GM13977 (cell line): ENCODE data around the gene CRX.

ENCODE experiments used
- DNase-seq: peaks from one replicate; pipeline ENCODE4 v3.0.0; 2012; ENCODE audit warnings: low spot score
- CTCF ChIP-seq: IDR thresholded peaks from 2 replicates; pipeline ENCODE4 v1.5.1; 2012; ENCODE audit warnings: mild to moderate bottlenecking, control low read depth; ENCODE audit not compliant: insufficient read depth; ENCODE audit errors: extremely low read depth, missing control alignments
- in situ Hi-C: fragments of 300-500 bp; cut with MboI; formaldehyde crosslinking; loops from one replicate; pipeline ENCODE4 v1.12.0; 2022; ENCODE audit warnings: low sequenced_read_pairs, low pct_unique_long_range_greater_than_20kb, mixed read lengths, inconsistent platforms; ENCODE audit not compliant: unreplicated experiment

CRX gene

GRCh38 chr19:47824396-47824795, 2.7 kb downstream of the CRX start:
- TF ChIP-seq CTCF = no peak
- DNase-seq = no peak
- in situ Hi-C loops = no loop called here

- in situ Hi-C loops = no loop called here
- no peak for DNase-seq
- TF ChIP-seq CTCF = no peak
These were observed 5.1 kb downstream of the CRX start for GRCh38 chr19:47826800-47827199.

DNA sequence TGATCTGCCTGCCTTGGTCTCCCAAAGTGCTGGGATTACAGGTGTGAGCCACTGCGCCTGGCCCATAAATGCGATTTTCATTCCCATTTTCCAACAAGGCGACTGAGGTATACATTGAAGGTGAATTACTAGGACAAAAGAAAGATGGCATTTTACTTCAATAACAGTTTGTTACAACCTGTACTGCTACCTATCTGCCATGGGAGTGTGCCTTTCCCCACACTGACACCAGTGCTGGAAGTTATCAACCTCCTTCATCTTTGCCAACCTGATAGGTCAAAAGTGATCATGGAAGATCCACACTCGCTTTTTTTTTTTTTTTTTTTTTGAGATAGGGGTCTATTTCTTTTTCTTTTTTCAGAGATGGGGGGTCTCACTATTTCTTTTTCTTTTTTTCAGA, 11.0 kb downstream of the CRX start:
- in situ Hi-C loops = no loop called here
- no peak for DNase-seq
- TF ChIP-seq CTCF = no peak

DNA sequence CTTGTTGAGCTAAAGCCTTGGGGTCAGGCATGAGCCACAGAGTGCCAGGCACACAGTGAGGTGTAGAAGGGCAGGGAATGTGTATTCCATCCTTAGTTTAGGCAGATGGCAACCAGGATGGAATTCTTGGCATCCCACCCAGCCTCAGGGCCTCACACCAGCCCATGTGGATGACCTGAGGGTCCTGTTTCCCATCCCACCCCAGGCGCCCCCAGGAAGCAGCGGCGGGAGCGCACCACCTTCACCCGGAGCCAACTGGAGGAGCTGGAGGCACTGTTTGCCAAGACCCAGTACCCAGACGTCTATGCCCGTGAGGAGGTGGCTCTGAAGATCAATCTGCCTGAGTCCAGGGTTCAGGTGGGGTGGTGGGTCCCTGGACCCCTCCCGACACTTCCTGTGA, 14.3 kb downstream of the CRX start:
- no peak for DNase-seq
- TF ChIP-seq CTCF = no peak
- in situ Hi-C loops = no loop called here

DNA sequence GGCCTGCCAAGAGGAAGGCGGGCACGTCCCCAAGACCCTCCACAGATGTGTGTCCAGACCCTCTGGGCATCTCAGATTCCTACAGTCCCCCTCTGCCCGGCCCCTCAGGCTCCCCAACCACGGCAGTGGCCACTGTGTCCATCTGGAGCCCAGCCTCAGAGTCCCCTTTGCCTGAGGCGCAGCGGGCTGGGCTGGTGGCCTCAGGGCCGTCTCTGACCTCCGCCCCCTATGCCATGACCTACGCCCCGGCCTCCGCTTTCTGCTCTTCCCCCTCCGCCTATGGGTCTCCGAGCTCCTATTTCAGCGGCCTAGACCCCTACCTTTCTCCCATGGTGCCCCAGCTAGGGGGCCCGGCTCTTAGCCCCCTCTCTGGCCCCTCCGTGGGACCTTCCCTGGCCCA, 17.7 kb downstream of the CRX start:
- no peak for TF ChIP-seq CTCF
- DNase-seq = no peak
- in situ Hi-C loops = no loop called here

DNA sequence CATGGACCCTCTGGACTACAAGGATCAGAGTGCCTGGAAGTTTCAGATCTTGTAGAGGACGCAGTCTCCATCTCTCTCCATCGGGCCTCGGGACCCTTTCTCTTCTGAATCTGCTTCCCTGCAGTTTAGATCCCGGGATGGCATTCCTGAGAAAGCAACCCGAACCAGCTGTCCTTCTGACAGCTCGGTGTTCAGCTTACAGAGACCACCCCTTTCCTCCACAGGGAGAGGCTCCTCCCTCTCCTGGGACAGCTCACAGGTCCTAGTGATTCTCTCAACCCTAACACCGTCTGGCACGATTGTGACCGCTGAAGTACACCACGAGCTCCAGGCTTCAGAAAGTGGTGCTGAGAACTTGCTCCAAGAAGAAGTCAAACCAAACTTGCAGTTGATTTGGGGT, 18.2 kb downstream of the CRX start:
- in situ Hi-C loops = no loop called here
- TF ChIP-seq CTCF = no peak
- DNase-seq = no peak

DNA sequence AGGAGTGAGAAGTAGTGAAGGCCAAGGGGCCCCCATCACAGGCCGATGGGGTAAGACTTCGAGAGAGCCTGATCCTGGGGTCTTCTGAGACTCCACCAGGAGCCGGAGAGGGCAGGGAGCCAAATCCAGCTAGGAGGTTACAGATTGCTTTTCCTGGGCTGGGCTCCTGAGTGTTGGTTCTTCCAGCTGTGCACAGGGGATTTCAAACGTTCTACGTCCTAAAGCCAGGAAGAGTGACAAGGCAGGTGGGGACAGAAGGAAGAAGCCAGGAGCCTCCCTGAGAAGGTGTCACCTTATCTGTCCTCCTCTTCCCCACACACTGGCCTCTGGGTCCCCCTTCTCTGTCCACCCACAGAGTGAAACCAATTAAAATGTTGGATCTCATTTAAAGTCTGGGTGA, 21.2 kb downstream of the CRX start:
- DNase-seq = no peak
- in situ Hi-C loops = no loop called here
- TF ChIP-seq CTCF = no peak
